HG03571 (cell line): ENCODE measurements around the gene SCN8A.
"Not testable (repeated sequence)": the region's sequence is repeated elsewhere in the genome, so short reads cannot be mapped to it uniquely, and the experiment has no call there.

ENCODE experiments used
- ATAC-seq: cut with Tn5 transposase; IDR thresholded peaks from one replicate; pipeline ENCODE4 v1.9.1; 2021; ENCODE audit not compliant: unreplicated experiment

The SCN8A gene

GRCh38 chr12:51759175-51759574, 168.1 kb downstream of the SCN8A start:
- no peak for ATAC-seq

DNA sequence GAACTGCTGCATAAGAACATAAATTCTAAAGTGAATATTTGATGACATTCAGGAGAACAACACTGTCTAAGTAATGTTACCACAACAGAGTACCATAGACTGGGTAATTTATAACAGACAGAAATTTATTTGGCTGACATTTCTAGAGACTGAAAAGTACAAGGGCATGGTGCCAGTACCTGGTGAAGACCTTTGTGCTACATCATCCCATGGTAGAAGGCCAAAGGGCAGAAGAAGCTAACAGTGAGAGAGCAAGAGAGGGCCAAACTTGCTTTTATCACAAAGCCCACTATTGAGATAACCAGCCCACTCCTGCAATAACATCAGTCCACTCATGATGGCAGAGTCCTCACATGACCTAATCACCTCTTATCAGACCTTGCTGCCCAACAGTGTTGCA, 168.7 kb downstream of the SCN8A start:
- no peak for ATAC-seq

- no peak for ATAC-seq
Observed at GRCh38 chr12:51760231-51760630, 169.2 kb downstream of the SCN8A start.

- no peak for ATAC-seq
Observed at GRCh38 chr12:51763743-51764142, 172.7 kb downstream of the SCN8A start.

DNA sequence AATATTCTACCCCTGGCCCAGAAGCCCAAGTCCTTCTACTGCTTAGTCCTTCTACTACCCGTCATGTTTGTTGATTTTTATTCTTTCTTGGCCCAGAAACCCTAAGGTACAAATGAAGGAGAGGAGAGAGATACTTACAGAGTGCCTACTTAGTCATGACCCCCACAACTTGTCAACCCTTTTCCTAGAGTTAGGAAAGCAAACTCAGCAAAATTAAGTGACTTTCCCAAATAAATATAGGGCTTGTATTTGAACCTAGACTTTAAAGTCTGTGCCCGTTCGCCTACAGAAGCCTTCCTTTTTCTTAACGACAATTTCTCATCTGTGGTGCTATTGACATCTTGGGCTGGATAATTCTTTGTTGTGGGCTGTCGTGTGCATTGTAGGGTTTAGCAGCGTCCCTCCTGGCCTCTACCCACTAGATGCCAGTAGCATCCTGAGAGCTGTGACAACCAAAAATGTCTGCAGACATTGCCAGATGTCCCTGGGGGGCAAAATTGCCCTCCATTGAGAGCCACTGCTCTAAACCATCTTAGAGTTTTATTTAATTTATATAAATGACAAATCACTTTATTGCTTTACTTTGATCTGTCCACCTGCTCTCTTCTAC, 175.1 kb downstream of the SCN8A start:
- ATAC-seq, result no peak

DNA sequence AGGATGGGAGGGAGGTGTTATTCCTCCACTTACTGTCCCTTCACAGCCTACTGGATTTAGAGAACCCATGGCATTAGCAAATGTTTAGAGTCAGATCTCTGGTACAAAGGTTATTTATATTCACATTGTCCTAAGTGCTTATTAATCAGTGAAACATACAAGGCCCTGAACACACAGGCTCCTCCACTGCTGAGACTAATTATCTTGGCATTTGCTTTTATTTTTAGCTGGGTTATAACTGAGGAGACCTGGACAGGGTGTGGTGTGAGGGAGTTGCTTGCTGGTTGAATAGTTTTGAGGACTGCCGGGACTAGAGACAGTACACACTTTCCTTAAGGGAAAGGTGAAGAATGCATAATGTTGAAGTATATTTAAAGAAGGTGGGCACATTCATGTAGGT, 180.0 kb downstream of the SCN8A start:
- ATAC-seq, result no peak

GRCh38 chr12:51773145-51773869, 182.3 kb downstream of the SCN8A start:
- no peak for ATAC-seq

DNA sequence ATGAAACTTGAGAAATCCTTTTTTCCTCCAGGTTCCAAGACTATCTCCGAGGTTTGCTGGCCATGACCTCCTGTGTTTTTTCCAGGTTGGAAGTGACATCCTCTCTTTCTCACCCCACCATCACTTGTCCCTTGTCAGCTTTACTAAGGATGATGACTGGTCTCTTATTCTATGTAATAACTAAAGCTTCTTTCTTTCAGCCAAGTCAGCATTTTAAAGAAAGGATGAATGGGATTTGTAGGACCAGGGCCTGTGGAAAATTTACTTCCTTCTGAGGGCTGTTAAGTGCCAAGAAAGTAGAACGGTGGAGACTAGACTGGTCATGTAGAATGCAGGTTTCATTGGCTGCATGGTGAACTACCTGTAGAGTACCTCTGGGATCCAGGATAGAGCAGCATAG, 183.9 kb downstream of the SCN8A start:
- ATAC-seq, result no peak

DNA sequence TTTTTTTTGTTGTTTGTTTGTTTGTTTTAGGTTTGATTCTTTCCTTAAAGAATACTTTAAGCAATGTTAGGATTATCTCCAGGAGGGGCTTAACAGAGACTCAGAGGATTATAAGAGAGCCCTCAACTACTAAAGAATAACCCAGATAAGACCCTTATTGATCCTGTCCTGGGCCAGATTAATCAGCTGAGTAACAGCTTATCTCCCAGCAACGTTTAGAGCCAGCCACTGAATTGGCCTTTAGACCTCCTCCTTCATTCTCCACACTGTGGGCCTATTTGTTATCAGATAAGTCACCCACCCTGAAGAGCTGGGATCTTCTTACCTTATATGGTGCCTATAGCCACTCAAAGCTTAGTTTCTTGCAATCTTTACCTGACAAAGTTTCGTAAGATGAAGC, 186.4 kb downstream of the SCN8A start:
- ATAC-seq, result no peak

DNA sequence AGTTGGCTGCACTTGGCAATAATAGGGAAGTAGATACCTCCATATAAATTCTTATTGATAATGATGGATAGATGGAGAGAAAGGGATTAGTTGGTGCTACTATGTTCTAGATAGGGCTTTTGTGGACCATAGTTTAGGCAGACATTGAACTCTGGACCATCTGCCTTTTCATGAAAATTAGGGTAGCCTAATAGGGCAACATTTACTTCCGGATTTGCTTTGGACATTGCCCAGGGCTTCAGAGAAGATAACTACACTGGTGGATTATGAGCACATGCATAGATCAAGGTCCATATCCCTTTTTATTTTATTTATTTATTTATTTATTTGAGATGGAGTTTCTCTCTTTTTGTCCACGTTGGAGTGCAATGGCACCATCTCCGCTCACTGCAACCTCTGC, 186.9 kb downstream of the SCN8A start:
- ATAC-seq, result no peak

DNA sequence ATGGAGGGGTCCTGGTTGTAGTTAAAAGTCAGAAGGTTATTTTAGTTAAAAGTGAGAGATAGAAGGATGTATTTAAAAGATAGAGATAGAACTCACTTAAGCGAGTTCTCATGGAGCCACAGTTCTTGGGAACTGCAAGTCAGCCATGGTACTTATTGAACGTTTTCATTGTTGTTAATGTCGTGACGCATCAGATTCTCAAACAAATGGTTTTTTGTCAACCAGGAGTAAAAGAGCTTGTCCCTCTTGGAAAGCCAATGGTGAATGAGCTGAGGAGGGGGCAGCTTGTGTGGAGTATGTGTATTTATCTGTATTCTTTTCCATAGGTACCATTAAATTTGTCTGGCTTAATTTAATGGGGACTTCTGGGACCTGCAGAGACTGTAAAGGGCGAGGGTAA, 188.8 kb downstream of the SCN8A start:
- no peak for ATAC-seq

GRCh38 chr12:51784688-51785087, 193.7 kb downstream of the SCN8A start:
- ATAC-seq, result no peak

DNA sequence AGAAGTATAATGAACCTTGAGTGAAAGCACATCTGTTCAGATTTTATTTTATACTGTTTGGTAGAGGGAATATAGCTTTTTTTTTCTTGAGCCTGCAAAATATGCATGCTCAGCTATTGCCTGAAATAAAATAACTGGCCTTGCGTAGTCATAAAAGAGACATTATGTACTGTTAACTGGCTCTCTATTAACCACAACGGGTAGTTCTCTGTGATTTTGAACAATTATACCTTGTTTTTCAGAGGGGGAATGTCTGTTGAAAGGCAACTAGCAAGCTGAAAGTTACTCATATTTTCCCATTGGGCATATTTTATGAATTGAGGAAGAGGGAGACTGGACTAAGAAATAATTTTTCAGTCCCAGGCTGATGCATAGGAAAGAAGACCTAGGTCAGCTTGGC, 194.9 kb downstream of the SCN8A start:
- no peak for ATAC-seq

GRCh38 chr12:51788876-51789275, 197.8 kb downstream of the SCN8A start:
- ATAC-seq, result no peak

- no peak for ATAC-seq
Observed at GRCh38 chr12:51792417-51792816, 201.4 kb downstream of the SCN8A start.

DNA sequence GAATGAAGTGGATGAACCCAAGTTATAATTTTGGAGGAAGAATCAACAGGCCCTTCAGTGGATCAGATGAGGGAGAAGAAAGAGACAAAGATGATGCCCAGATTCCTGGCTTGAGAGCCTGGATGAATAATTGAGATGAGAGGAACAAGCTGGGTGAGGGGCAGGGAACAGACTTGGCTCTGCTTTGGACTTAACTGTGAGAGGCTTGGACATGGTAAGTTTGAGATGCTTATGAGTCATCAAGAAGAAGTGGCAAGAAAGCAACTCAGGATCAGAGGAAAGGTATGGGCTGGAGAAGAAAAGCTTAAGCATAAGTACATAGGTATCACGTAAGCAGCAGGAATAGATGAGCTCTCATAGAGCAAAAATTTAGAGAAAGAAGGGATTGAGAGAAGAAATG, 202.2 kb downstream of the SCN8A start:
- no peak for ATAC-seq

DNA sequence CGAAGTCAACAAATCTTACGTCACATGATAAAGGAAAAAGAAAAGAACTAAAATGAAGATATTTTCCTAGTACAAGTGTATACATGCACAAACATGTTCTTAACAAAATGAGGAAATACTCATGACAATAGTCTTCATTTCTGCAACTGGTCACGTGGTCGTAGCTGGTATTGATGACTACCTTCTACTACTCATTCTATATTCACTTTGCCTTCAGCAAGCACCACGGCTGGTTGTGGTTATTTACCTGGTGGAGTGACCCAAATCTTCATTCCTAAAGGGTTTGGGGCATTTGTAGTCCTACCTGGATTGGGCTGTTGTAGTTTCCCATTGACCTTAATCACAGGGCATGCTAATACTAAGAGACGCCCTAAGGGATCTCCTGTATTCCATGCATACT, 206.3 kb downstream of the SCN8A start:
- ATAC-seq, result no peak

- not testable (repeated sequence) for ATAC-seq
Observed at GRCh38 chr12:51798051-51798450, 207.0 kb downstream of the SCN8A start.

DNA sequence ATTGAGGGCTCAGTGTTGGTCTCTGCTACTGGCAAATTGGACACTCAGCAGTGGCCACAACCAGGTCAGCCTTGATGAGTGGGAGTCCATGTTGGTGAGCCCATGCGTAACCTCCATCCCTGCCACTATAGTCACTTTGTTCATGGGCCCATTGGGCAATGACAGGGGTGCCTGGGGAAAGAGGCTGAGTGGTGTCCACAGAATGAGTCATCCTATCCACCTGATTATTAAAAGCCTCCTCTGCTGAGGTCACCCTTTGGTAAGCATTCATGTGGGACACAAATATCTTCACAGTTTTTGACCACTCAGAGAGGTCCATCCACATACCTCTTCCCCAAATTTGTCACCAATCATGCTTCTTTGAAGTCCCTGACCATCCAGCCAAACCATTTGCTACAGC, 207.5 kb downstream of the SCN8A start:
- ATAC-seq, result no peak

DNA sequence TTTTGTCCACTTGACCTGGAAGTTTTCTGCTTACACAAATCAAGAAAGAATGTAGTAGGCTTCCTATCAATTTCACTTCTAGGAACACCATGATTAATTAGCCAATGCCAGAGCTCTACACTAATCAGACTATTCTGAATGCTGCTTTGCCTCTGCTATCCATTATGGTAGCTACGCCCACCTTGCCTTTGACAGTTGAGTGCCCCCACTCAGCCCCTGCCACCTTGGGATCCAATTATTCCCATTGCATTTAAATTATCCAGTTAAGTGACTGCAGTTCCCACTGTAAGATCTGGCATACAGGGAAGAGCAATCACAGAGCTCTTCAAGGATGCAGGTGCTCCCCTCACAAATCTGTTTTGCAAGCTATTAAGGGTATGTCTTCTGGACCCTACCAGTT, 210.0 kb downstream of the SCN8A start:
- no peak for ATAC-seq

DNA sequence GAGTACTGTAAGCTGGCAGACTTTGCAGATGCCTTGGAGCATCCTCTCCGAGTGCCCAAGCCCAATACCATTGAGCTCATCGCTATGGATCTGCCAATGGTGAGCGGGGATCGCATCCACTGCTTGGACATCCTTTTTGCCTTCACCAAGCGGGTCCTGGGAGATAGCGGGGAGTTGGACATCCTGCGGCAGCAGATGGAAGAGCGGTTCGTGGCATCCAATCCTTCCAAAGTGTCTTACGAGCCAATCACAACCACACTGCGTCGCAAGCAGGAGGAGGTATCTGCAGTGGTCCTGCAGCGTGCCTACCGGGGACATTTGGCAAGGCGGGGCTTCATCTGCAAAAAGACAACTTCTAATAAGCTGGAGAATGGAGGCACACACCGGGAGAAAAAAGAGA, 215.9 kb downstream of the SCN8A start:
- no peak for ATAC-seq

GRCh38 chr12:51809193-51809592, 218.2 kb downstream of the SCN8A start:
- ATAC-seq, result no peak
